Ishikawa (cell line): ENCODE results near the gene RALGAPA1.

Experiments used
- CEBPB ChIP-seq: IDR thresholded peaks from 2 replicates; pipeline ENCODE4 v1.6.1; 2012
- CREB1 ChIP-seq: IDR thresholded peaks from 2 replicates; pipeline ENCODE4 v1.6.1; 2012; ENCODE audit warnings: low read depth
- EGR1 ChIP-seq: IDR thresholded peaks from 2 replicates; pipeline ENCODE4 v1.6.1; 2012
- EP300 ChIP-seq: IDR thresholded peaks from 2 replicates; pipeline ENCODE4 v1.6.1; 2012; ENCODE audit warnings: borderline replicate concordance
- FOXM1 ChIP-seq: IDR thresholded peaks from 2 replicates; pipeline ENCODE4 v1.6.1; 2012; ENCODE audit warnings: low read depth, borderline replicate concordance
- NFIC ChIP-seq: IDR thresholded peaks from 2 replicates; pipeline ENCODE4 v1.6.1; 2012
- RAD21 ChIP-seq: IDR thresholded peaks from 2 replicates; pipeline ENCODE4 v1.6.1; 2012; ENCODE audit warnings: low read depth
- TAF1 ChIP-seq: IDR thresholded peaks from 2 replicates; pipeline ENCODE4 v1.6.1; 2012; ENCODE audit warnings: low read depth, mild to moderate bottlenecking
- TCF12 ChIP-seq: IDR thresholded peaks from 2 replicates; pipeline ENCODE4 v1.6.1; 2012; ENCODE audit warnings: low read depth
- TEAD4 ChIP-seq: IDR thresholded peaks from 2 replicates; pipeline ENCODE4 v1.6.1; 2012
- YY1 ChIP-seq: IDR thresholded peaks from 2 replicates; pipeline ENCODE4 v1.6.1; 2012; ENCODE audit warnings: low read depth
- ZBTB7A ChIP-seq: IDR thresholded peaks from 2 replicates; pipeline ENCODE4 v1.6.1; 2012; ENCODE audit warnings: low read depth
- TF ChIP-seq, protein P1 (sequence below): IDR thresholded peaks from 2 replicates; pipeline ENCODE4 v1.6.1; 2012; ENCODE audit warnings: low read depth, mild to moderate bottlenecking
- TF ChIP-seq, protein P2 (sequence below): IDR thresholded peaks from 2 replicates; pipeline ENCODE4 v1.6.1; 2012
- TF ChIP-seq, protein P3 (sequence below): IDR thresholded peaks from 2 replicates; pipeline ENCODE4 v1.6.1; 2012

RALGAPA1 gene

GRCh38 chr14:35637269-35637668 is 171.8 kb downstream of the RALGAPA1 start:
- TF ChIP-seq, protein P1, sequence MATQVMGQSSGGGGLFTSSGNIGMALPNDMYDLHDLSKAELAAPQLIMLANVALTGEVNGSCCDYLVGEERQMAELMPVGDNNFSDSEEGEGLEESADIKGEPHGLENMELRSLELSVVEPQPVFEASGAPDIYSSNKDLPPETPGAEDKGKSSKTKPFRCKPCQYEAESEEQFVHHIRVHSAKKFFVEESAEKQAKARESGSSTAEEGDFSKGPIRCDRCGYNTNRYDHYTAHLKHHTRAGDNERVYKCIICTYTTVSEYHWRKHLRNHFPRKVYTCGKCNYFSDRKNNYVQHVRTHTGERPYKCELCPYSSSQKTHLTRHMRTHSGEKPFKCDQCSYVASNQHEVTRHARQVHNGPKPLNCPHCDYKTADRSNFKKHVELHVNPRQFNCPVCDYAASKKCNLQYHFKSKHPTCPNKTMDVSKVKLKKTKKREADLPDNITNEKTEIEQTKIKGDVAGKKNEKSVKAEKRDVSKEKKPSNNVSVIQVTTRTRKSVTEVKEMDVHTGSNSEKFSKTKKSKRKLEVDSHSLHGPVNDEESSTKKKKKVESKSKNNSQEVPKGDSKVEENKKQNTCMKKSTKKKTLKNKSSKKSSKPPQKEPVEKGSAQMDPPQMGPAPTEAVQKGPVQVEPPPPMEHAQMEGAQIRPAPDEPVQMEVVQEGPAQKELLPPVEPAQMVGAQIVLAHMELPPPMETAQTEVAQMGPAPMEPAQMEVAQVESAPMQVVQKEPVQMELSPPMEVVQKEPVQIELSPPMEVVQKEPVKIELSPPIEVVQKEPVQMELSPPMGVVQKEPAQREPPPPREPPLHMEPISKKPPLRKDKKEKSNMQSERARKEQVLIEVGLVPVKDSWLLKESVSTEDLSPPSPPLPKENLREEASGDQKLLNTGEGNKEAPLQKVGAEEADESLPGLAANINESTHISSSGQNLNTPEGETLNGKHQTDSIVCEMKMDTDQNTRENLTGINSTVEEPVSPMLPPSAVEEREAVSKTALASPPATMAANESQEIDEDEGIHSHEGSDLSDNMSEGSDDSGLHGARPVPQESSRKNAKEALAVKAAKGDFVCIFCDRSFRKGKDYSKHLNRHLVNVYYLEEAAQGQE: no peak
- TF ChIP-seq TCF12 (no peak), ZBTB7A (no peak), YY1 (no peak), TAF1 (no peak), RAD21 (no peak), NFIC (no peak), EP300 (no peak), CEBPB (no peak), CREB1 (no peak), FOXM1 (no peak), TEAD4 (no peak), EGR1 (no peak)
- TF ChIP-seq, protein P2, sequence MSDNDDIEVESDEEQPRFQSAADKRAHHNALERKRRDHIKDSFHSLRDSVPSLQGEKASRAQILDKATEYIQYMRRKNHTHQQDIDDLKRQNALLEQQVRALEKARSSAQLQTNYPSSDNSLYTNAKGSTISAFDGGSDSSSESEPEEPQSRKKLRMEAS: no peak
- TF ChIP-seq, protein P3, sequence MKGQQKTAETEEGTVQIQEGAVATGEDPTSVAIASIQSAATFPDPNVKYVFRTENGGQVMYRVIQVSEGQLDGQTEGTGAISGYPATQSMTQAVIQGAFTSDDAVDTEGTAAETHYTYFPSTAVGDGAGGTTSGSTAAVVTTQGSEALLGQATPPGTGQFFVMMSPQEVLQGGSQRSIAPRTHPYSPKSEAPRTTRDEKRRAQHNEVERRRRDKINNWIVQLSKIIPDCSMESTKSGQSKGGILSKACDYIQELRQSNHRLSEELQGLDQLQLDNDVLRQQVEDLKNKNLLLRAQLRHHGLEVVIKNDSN: no peak

DNA sequence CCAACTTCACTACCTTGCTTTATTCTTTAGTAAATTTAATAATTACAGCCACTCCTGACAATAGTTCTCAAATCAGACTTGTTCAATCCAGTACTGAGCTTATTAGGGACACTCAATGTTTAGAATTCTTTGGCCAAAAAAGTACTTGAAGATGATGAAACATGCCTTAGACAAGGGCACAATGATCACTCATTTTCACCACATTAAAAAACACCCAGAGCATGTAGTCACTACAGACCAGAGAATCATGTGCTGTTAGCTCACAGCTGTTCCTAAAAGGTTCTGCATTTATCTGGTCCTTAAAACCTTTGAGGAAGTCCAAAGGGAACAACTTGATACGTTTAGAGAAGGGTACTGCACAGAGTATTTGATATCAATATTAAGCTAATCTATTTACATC is 176.4 kb downstream of the RALGAPA1 start:
- TF ChIP-seq CEBPB: no peak
- no peak for TF ChIP-seq NFIC
- no peak for TF ChIP-seq TCF12
- no peak for TF ChIP-seq TAF1
- TF ChIP-seq TEAD4: no peak
- TF ChIP-seq EGR1: no peak
- no peak for TF ChIP-seq YY1
- TF ChIP-seq, protein P1: no peak
- TF ChIP-seq CREB1: no peak
- no peak for TF ChIP-seq EP300
- TF ChIP-seq, protein P2: no peak
- no peak for TF ChIP-seq RAD21
- TF ChIP-seq ZBTB7A: no peak
- TF ChIP-seq, protein P3: no peak
- no peak for TF ChIP-seq FOXM1

DNA sequence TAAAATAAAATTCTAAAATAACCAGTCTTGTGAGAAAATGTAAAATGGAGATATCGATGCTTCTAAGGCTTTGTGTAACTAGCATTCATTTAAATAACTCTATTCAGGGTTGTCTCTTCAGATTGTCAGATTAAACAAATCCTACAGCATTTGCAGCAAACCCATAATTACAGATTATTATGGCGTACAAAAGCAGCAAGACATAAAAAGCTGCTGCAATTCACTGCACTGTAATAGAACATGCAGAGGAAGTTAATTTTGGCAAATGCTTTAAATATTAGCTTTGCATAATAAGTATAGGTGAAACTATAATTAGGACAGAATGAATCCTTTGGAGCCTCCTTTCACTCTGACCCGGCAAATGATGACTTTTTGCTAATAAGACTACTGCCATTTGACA is 176.8 kb downstream of the RALGAPA1 start:
- TF ChIP-seq TAF1 (no peak), EP300 (no peak), TCF12 (no peak), ZBTB7A (no peak), EGR1 (no peak), YY1 (no peak), RAD21 (no peak), NFIC (no peak), TEAD4 (no peak), CREB1 (no peak), FOXM1 (no peak), CEBPB (no peak)
- TF ChIP-seq, protein P1: no peak
- TF ChIP-seq, protein P2: no peak
- TF ChIP-seq, protein P3: no peak
